HCT116 (cell line): ENCODE measurements around the gene LRP2. TPM values are rescaled to one million over a fixed set of nuclear protein-coding genes. Genes with fewer than 3 reads are reported as not detected.

Source experiments
- ATAC-seq: fragments of 200-7000 bp; cut with Tn5 transposase; 2 replicates; pipeline ENCODE4 v1.9.1; 2020; ENCODE audit warnings: mild to moderate bottlenecking, moderate library complexity
- BruUV-seq: library from RNA; stranded (reverse); fragments of 400-500 nt; replicated peaks from 2 replicates; lab custom pipeline; 2021; lab: Mats Ljungman, UMichigan
- CTCF ChIA-PET: fragments of 300-600 bp; sonication (Branson Sonifier 250); formaldehyde crosslinking; loops from one replicate; lab custom pipeline; 2021; ENCODE audit warnings: antibody characterized with exemption; lab: Charles Lee
- POLR2A ChIA-PET: fragments of 300-600, 350-600 bp; sonication (Branson Sonifier 250); formaldehyde crosslinking; loops from one replicate; lab custom pipeline; 2021; ENCODE audit warnings: antibody characterized with exemption; lab: Charles Lee
- RAD21 ChIA-PET, 2 experiments: fragments of 300-600 bp; sonication (Branson Sonifier 250); formaldehyde crosslinking; loops; one replicate each; lab custom pipeline; 2023; ENCODE audit warnings: low total read pairs in 2 of 2; ENCODE audit not compliant: uncharacterized antibody in 2 of 2, unreplicated experiment in 2 of 2, low non-redundant PET in 1 of 2; lab: Charles Lee
- DNase-seq: peaks from one replicate; pipeline ENCODE4 v3.0.0-alpha.2; 2010; ENCODE audit warnings: low read depth, low spot score
- H2AFZ ChIP-seq: fragments of 200-600 bp; shearing (Covaris generic), sonication (generic); 2 replicates; pipeline ENCODE4 v1.6.1; 2017; ENCODE audit warnings: low read depth, mixed run types, mixed read lengths, antibody characterized with exemption, low read length; ENCODE audit not compliant: poor library complexity, severe bottlenecking
- H3K27ac ChIP-seq: 2 replicates; pipeline ENCODE4 v1.5.1; 2012; ENCODE audit warnings: low read depth, low read length
- H3K27me3 ChIP-seq: fragments of 200-600 bp; sonication (generic); 2 replicates; pipeline ENCODE4 v1.6.1; 2016; ENCODE audit warnings: mixed run types, low read length, mixed read lengths; ENCODE audit not compliant: insufficient read depth
- H3K36me3 ChIP-seq, 2 experiments: fragments of 200-500 bp in 1 of 2; fragments of 200-600 bp in 1 of 2; sonication (Bioruptor generic) in 1 of 2; sonication (generic) in 1 of 2; 2 replicates each; pipeline versions ENCODE4 v1.5.1 to v1.6.1; 2014 to 2016; ENCODE audit warnings: low read length in 2 of 2, inconsistent platforms in 1 of 2, mixed read lengths in 1 of 2, mixed run types in 1 of 2; ENCODE audit not compliant: insufficient read depth in 2 of 2, control insufficient read depth in 1 of 2
- H3K4me1 ChIP-seq, 2 experiments: fragments of 200-600 bp in 1 of 2; sonication (generic) in 1 of 2; 2 replicates each; pipeline versions ENCODE4 v1.5.1 to v1.6.1; 2012 to 2017; ENCODE audit warnings: low read length in 2 of 2, inconsistent platforms in 1 of 2, mild to moderate bottlenecking in 1 of 2, mixed read lengths in 1 of 2, mixed run types in 1 of 2, moderate library complexity in 1 of 2; ENCODE audit not compliant: insufficient read depth in 2 of 2, control insufficient read depth in 1 of 2
- H3K4me2 ChIP-seq: fragments of 200-600 bp; sonication (generic); 2 replicates; pipeline ENCODE4 v1.6.1; 2017; ENCODE audit warnings: mixed run types, low read length, mixed read lengths
- H3K4me3 ChIP-seq, 2 experiments: fragments of 200-600 bp in 1 of 2; sonication (generic) in 1 of 2; replicated peaks in 1 of 2; 2 replicates each; pipeline ENCODE4 v1.5.1; 2011 to 2016; ENCODE audit warnings: low read length in 2 of 2, control low read depth in 1 of 2, low read depth in 1 of 2, mild to moderate bottlenecking in 1 of 2, mixed read lengths in 1 of 2, mixed run types in 1 of 2
- H3K79me2 ChIP-seq: fragments of 200-600 bp; sonication (generic); 2 replicates; pipeline ENCODE4 v1.6.1; 2017; ENCODE audit warnings: mild to moderate bottlenecking, mixed run types, low read length, moderate library complexity, mixed read lengths; ENCODE audit not compliant: insufficient read depth
- H3K9ac ChIP-seq: fragments of 200-600 bp; sonication (generic); 2 replicates; pipeline ENCODE4 v1.6.1; 2016; ENCODE audit warnings: low read length, mixed read lengths
- H3K9me2 ChIP-seq: fragments of 200-600 bp; sonication (generic), shearing (Covaris generic); 2 replicates; pipeline ENCODE4 v1.6.1; 2017; ENCODE audit warnings: mixed run types, mild to moderate bottlenecking, moderate library complexity; ENCODE audit not compliant: insufficient read depth
- H3K9me3 ChIP-seq, 2 experiments: fragments of 200-500 bp in 1 of 2; fragments of 200-600 bp in 1 of 2; sonication (Bioruptor generic) in 1 of 2; sonication (generic) in 1 of 2; 2 replicates each; pipeline ENCODE4 v1.6.1; 2014 to 2017; ENCODE audit warnings: low read length in 2 of 2, mixed read lengths in 2 of 2, inconsistent platforms in 1 of 2, low read depth in 1 of 2, mild to moderate bottlenecking in 1 of 2, mixed run types in 1 of 2, moderate library complexity in 1 of 2; ENCODE audit not compliant: control insufficient read depth in 1 of 2, insufficient read depth in 1 of 2
- H4K20me1 ChIP-seq: fragments of 200-600 bp; sonication (generic), shearing (Covaris generic); 2 replicates; pipeline ENCODE4 v1.6.1; 2017; ENCODE audit warnings: mixed run types, mild to moderate bottlenecking, moderate library complexity; ENCODE audit not compliant: insufficient read depth
- CBX3 ChIP-seq: IDR thresholded peaks from 2 replicates; pipeline ENCODE4 v1.6.1; 2012; ENCODE audit warnings: low read depth
- ELF1 ChIP-seq: IDR thresholded peaks from 2 replicates; pipeline ENCODE4 v1.6.1; 2012; ENCODE audit warnings: low read depth, borderline replicate concordance
- EZH2phosphoT487 ChIP-seq: fragments of 200-600 bp; IDR thresholded peaks from 2 replicates; pipeline ENCODE4 v1.6.1; 2018; ENCODE audit warnings: antibody characterized with exemption, borderline replicate concordance
- MAX ChIP-seq: IDR thresholded peaks from 2 replicates; pipeline ENCODE4 v1.6.1; 2012
- POLR2A ChIP-seq: IDR thresholded peaks from 2 replicates; pipeline ENCODE4 v1.7.0; 2011; ENCODE audit warnings: borderline replicate concordance; ENCODE audit not compliant: insufficient read depth, insufficient read length; ENCODE audit errors: extremely low read depth
- RAD21 ChIP-seq: IDR thresholded peaks from 2 replicates; pipeline ENCODE4 v1.6.1; 2012; ENCODE audit warnings: low read depth, mild to moderate bottlenecking
- SRF ChIP-seq: IDR thresholded peaks from 2 replicates; pipeline ENCODE4 v1.6.1; 2012; ENCODE audit warnings: low read depth
- YY1 ChIP-seq: IDR thresholded peaks from 2 replicates; pipeline ENCODE4 v1.6.1; 2011; ENCODE audit warnings: low read length, low read depth, moderate library complexity, mild to moderate bottlenecking; ENCODE audit not compliant: insufficient replicate concordance; ENCODE audit errors: extremely low read depth
- intact Hi-C: fragments of 100-400 bp; cut with micrococcal nuclease; formaldehyde crosslinking; loops from 2 replicates; pipeline ENCODE4 v1.10.0; 2022
- total RNA-seq: library from RNA; stranded (reverse); gene quantifications from one replicate; pipeline ENCODE4 v1.2.1, GENCODE V29; 2021; ENCODE audit not compliant: unreplicated experiment
- TF ChIP-seq, protein P1 (sequence below), 3 experiments: fragments of 200-600 bp in 1 of 3; sonication (generic) in 1 of 3; IDR thresholded peaks in 2 of 3; conservative IDR thresholded peaks in 1 of 3; 2 replicates each; pipeline ENCODE4 v1.5.1; 2012 to 2017; ENCODE audit warnings: low read depth in 2 of 3, low read length in 2 of 3, antibody characterized with exemption in 1 of 3, borderline replicate concordance in 1 of 3, control low read depth in 1 of 3, mild to moderate bottlenecking in 1 of 3, mixed read lengths in 1 of 3, mixed run types in 1 of 3, moderate library complexity in 1 of 3; ENCODE audit not compliant: insufficient read depth in 1 of 3
- TF ChIP-seq, protein P2 (sequence below): IDR thresholded peaks from 2 replicates; pipeline ENCODE4 v1.6.1; 2012

The LRP2 gene
- total RNA-seq, 1 experiment from 2014 or later: 0.20 TPM

- ChIA-PET CTCF (interaction anchor here (1.5 to 2.4 kb wide), 7 partner anchors 13 to 262 kb away, joined by 4 to 29 read pairs (median 12); no protein-coding TSS in a partner anchor), RAD21 (interaction anchor here in 1 of 2 experiments (1.2 kb wide), 1 partner anchor 113 kb away, joined by 3 read pairs; no protein-coding TSS in a partner anchor), POLR2A (no interaction called here)
- no peak overlapping the region for H3K9ac ChIP-seq
- peaks cover 0 to 4% of the 10 kb centered on the region in 2 experiments; a peak in 1 of 4 replicates for H3K4me1 ChIP-seq
- no peak overlapping the region for H3K4me3 ChIP-seq
- ATAC-seq (no peak), DNase-seq (no peak)
- no peaks in the 10 kb centered on the region for H3K36me3 ChIP-seq
- no peaks in the 10 kb centered on the region for H3K9me2 ChIP-seq
- peak overlapping the region; percentile 94 for H2AFZ ChIP-seq
- H3K4me2 ChIP-seq: no peak overlapping the region
- no peaks in the 10 kb centered on the region for H4K20me1 ChIP-seq
- intact Hi-C loops: loop anchor here (2.0 to 5.0 kb wide), 2 partner anchors 114 to 260 kb away; no protein-coding TSS in a partner anchor
- TF ChIP-seq ELF1: no peak
- no peak for TF ChIP-seq EZH2phosphoT487
- no peak for TF ChIP-seq POLR2A
- TF ChIP-seq, protein P1, sequence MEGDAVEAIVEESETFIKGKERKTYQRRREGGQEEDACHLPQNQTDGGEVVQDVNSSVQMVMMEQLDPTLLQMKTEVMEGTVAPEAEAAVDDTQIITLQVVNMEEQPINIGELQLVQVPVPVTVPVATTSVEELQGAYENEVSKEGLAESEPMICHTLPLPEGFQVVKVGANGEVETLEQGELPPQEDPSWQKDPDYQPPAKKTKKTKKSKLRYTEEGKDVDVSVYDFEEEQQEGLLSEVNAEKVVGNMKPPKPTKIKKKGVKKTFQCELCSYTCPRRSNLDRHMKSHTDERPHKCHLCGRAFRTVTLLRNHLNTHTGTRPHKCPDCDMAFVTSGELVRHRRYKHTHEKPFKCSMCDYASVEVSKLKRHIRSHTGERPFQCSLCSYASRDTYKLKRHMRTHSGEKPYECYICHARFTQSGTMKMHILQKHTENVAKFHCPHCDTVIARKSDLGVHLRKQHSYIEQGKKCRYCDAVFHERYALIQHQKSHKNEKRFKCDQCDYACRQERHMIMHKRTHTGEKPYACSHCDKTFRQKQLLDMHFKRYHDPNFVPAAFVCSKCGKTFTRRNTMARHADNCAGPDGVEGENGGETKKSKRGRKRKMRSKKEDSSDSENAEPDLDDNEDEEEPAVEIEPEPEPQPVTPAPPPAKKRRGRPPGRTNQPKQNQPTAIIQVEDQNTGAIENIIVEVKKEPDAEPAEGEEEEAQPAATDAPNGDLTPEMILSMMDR (IDR thresholded peaks at IDR 0.05 in 2 of 3, conservative IDR thresholded peaks at IDR 0.05 in 1 of 3; ENCODE audit: borderline replicate concordance in 1 of 3, insufficient read depth in 1 of 3, low read depth in 2 of 3, low read length in 2 of 3): no peak
- no peaks in the 10 kb centered on the region for H3K27me3 ChIP-seq
- no peak overlapping the region for H3K27ac ChIP-seq
- BruUV-seq: no TSS peak
- H3K9me3 ChIP-seq: no peaks in the 10 kb centered on the region
- no peaks in the 10 kb centered on the region for H3K79me2 ChIP-seq
Measured at GRCh38 chr2:169222665-169223064, 139.7 kb downstream of the LRP2 start.

DNA sequence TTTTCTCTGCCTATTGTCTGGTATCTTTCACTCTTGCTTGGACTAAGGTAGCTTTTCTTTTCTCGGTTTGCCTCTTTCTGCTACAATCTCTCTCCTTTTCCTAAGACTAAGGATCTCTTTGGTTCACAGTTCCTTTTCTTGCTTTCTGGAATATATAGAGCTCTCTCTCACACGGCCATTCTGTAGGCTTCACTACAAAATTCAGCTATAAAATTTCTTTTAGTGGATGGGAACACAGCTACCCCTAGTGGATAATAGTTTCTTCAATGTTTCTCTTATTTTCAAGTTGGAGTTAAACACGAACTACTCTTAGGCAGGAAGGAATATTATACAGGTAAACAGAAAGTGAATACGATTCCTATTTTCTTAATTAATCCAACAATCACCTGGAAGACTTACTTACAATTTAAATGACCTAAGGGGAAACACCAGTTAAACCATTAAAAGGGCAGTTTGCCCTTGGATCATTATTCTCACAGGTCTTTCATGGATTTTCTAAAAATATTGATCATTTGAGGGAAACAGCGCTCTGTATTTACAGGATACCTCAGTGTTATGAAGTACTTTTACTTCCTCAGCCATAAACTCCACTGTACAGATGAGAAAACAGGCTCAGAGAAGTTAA lies 140.5 kb downstream of the LRP2 start:
- Histone ChIP-seq H3K4me1 (peaks cover 0 to 4% of the 10 kb centered on the region in 2 experiments; a peak in 1 of 4 replicates), H3K79me2 (no peaks in the 10 kb centered on the region), H3K27ac (no peak overlapping the region), H3K4me2 (peak overlapping the region; percentile 54), H2AFZ (peak overlapping the region; percentile 94), H4K20me1 (no peaks in the 10 kb centered on the region), H3K4me3 (peak overlapping the region in 1 of 2 experiments; percentile 13; a peak in 1 of 4 replicates), H3K9ac (no peak overlapping the region), H3K36me3 (no peaks in the 10 kb centered on the region), H3K27me3 (no peaks in the 10 kb centered on the region), H3K9me2 (no peaks in the 10 kb centered on the region), H3K9me3 (no peaks in the 10 kb centered on the region)
- intact Hi-C loops: loop anchor here (2.0 to 5.0 kb wide), 2 partner anchors 113 to 260 kb away; no protein-coding TSS in a partner anchor
- ChIA-PET CTCF (interaction anchor here (0.6 to 2.4 kb wide), 18 partner anchors 12 to 1457 kb away, joined by 3 to 29 read pairs (median 4); no protein-coding TSS in a partner anchor), POLR2A (interaction anchor here (1.0 kb wide), 1 partner anchor 112 kb away, joined by 4 read pairs; no protein-coding TSS in a partner anchor), RAD21 (interaction anchor here (1.0 to 1.2 kb wide), 2 partner anchors 112 kb away, joined by 3 read pairs; no protein-coding TSS in a partner anchor)
- TF ChIP-seq CBX3: no peak
- TF ChIP-seq, protein P2, sequence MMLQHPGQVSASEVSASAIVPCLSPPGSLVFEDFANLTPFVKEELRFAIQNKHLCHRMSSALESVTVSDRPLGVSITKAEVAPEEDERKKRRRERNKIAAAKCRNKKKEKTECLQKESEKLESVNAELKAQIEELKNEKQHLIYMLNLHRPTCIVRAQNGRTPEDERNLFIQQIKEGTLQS: no peak
- TF ChIP-seq SRF: no peak
- TF ChIP-seq YY1: no peak
- TF ChIP-seq RAD21: peak; percentile 74
- TF ChIP-seq MAX: no peak
- TF ChIP-seq, protein P1 (IDR thresholded peaks at IDR 0.05 in 2 of 3, conservative IDR thresholded peaks at IDR 0.05 in 1 of 3; ENCODE audit: borderline replicate concordance in 1 of 3, insufficient read depth in 1 of 3, low read depth in 2 of 3, low read length in 2 of 3): peak; percentile 49 to 74 (median 63); a peak in 5 of 6 replicates
- DNase-seq: peak; percentile 24
- BruUV-seq: no TSS peak
- peak; percentile 86 for ATAC-seq
